CD4-positive, alpha-beta T cell (primary cell): ENCODE results near the gene TSR3. TPM values are rescaled to one million over a fixed set of nuclear protein-coding genes. Genes with fewer than 3 reads are reported as not detected.

ENCODE experiments used
- ATAC-seq: fragments of 200-7000 bp; cut with Tn5 transposase; one replicate; pipeline ENCODE4 v1.10.0; 2022; ENCODE audit warnings: mild to moderate bottlenecking; ENCODE audit not compliant: poor library complexity
- CTCF ChIA-PET: fragments of 350-600 bp; sonication (Branson Sonifier 250); formaldehyde crosslinking; loops from one replicate; lab custom pipeline; 2021; ENCODE audit warnings: antibody characterized with exemption, inconsistent platforms; lab: Charles Lee
- POLR2A ChIA-PET: fragments of 350-600 bp; sonication (Branson Sonifier 250); formaldehyde crosslinking; loops from one replicate; lab custom pipeline; 2021; ENCODE audit warnings: antibody characterized with exemption, inconsistent platforms; lab: Charles Lee
- DNase-seq, 14 experiments: peaks; one replicate each; pipeline ENCODE4 v3.0.0-alpha.2; 2013 to 2020; ENCODE audit warnings: mixed read lengths in 2 of 14
- H3K27ac ChIP-seq, 2 donors: one replicate each; pipeline versions ENCODE4 v1.5.1 to v1.7.0; 2013; ENCODE audit warnings: low read length in 2 of 2, low read depth in 1 of 2, mild to moderate bottlenecking in 1 of 2
- H3K27me3 ChIP-seq, 2 experiments: 1 replicate in 1 of 2; 2 replicates in 1 of 2; pipeline versions ENCODE4 v1.6.1 to v1.7.0; 2013; ENCODE audit warnings: low read length in 2 of 2, control low read depth in 1 of 2, mild to moderate bottlenecking in 1 of 2, moderate library complexity in 1 of 2; ENCODE audit not compliant: insufficient read depth in 2 of 2, control insufficient read depth in 1 of 2
- H3K36me3 ChIP-seq: one replicate; pipeline ENCODE4 v1.6.1; 2013; ENCODE audit warnings: low read length, control low read depth; ENCODE audit not compliant: insufficient read depth
- H3K4me1 ChIP-seq: one replicate; pipeline ENCODE4 v1.6.1; 2013; ENCODE audit warnings: low read length, control low read depth; ENCODE audit not compliant: insufficient read depth
- H3K4me3 ChIP-seq: one replicate; pipeline ENCODE4 v1.5.1; 2013; ENCODE audit warnings: mild to moderate bottlenecking, low read length, moderate library complexity
- H3K9me3 ChIP-seq, 2 experiments: 1 replicate in 1 of 2; 2 replicates in 1 of 2; pipeline versions ENCODE4 v1.6.1 to v1.7.0; 2013; ENCODE audit warnings: low read length in 2 of 2, mild to moderate bottlenecking in 2 of 2, control low read depth in 1 of 2, moderate library complexity in 1 of 2; ENCODE audit not compliant: control insufficient read depth in 1 of 2, insufficient read depth in 1 of 2
- H3K27ac Mint-ChIP-seq: one replicate; pipeline ENCODE4 v1.8.0; 2020; ENCODE audit warnings: mixed read lengths
- H3K27me3 Mint-ChIP-seq: one replicate; pipeline ENCODE4 v1.8.0; 2021; ENCODE audit warnings: mixed read lengths
- H3K36me3 Mint-ChIP-seq: one replicate; pipeline ENCODE4 v1.8.0; 2021; ENCODE audit warnings: low read depth, mixed read lengths
- H3K4me1 Mint-ChIP-seq: one replicate; pipeline ENCODE4 v1.8.0; 2021; ENCODE audit warnings: low read depth, mixed read lengths
- H3K4me3 Mint-ChIP-seq: one replicate; pipeline ENCODE4 v1.8.0; 2020; ENCODE audit warnings: mild to moderate bottlenecking, mixed read lengths
- H3K9me3 Mint-ChIP-seq: one replicate; pipeline ENCODE4 v1.8.0; 2020; ENCODE audit warnings: mixed read lengths
- CTCF ChIP-seq: fragments of 200-600 bp; IDR thresholded peaks from one replicate; pipeline ENCODE4 v1.8.0; 2022; ENCODE audit warnings: antibody characterized with exemption, mild to moderate bottlenecking
- intact Hi-C, 2 experiments: fragments of 100-400 bp; cut with DNase I in 1 of 2; cut with micrococcal nuclease in 1 of 2; formaldehyde crosslinking; loops; one replicate each; pipeline versions ENCODE4 v1.15.1 to v1.9.0; 2023 to 2025; cut with DNase I, micrococcal nuclease
- total RNA-seq, 174 experiments: library from RNA in 2 of 174; stranded (reverse) in 2 of 174; gene quantifications; one replicate each; pipeline ENCODE4 v1.2.3 and lab custom pipeline; 2021 to 2026

Gene TSR3
- total RNA-seq, 2 experiments from 2014 or later = 19.9 to 21.4 TPM

DNA sequence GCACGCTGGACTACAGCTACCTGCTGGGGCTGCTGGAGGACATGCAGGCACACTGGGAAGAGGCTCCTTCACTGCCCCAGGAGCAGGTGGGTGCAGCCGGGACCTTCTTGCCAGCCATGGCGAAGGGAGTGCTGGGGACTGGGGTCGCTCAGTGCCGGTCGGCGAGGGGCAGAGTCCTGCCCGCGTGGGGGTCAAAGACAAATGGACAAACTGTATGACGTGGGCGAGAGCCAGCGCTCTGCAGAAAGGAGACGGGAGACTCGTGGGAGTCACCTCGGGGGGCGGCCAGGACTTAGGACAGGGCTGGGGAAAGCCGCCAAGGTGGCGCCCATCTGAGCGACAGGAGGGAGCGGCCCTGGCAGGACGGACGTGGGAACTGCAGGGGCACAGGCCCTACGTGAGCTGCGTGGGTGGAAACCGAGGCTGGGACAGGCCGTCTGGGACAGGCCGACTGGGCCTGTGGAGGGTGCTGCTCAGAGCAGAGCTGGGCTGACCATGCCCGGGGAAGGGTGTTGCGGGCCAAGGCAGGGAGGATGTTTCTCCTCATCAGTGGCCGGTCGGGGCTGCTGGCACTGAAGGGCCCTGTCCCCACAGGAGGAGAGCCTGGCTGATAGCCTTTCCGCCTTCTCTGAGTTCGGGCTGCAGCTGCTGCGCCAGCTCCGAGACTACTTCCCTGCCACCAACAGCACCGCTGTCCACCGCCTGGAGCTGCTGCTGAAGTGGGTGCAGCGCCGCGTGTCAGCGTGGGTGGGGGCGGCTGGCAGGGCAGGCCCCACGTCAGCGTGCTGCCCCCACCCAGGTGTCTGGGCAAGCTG lies 8.0 kb downstream of the TSR3 start:
- H3K27ac ChIP-seq = peak overlapping the region in 1 of 2 donors; percentile 29
- no peaks in the 10 kb centered on the region for H3K27me3 ChIP-seq
- Mint-ChIP-seq H3K27me3 (no peaks in the 10 kb centered on the region), H3K4me3 (peak overlapping the region; percentile 66), H3K4me1 (peaks cover 13% of the 10 kb centered on the region), H3K9me3 (no peaks in the 10 kb centered on the region), H3K27ac (peak overlapping the region; percentile 50), H3K36me3 (peaks cover 6% of the 10 kb centered on the region)
- CTCF ChIA-PET = interaction anchor here (0.9 to 1.5 kb wide), 3 partner anchors 11 to 77 kb away, joined by 3 to 5 read pairs (median 4); partner anchors contain the start of genes BAIAP3 and UQCC4
- H3K36me3 ChIP-seq = peaks cover 12% of the 10 kb centered on the region
- H3K4me3 ChIP-seq = peak overlapping the region; percentile 26
- POLR2A ChIA-PET = interaction anchor here (1.1 to 3.1 kb wide), 8 partner anchors 8 to 439 kb away, joined by 3 to 24 read pairs (median 7); partner anchors contain the start of genes GNPTG, MAPK8IP3, NUBP2 and SPSB3
- H3K9me3 ChIP-seq = no peaks in the 10 kb centered on the region
- ATAC-seq (no peak), DNase-seq (peak in 2 of 14 experiments; percentile 39 to 54)
- intact Hi-C loops = loop anchor here (2.0 kb wide), 2 partner anchors 33 to 35 kb away; partner anchors contain the start of gene UBE2I (in 1 of the 2)
- H3K4me1 ChIP-seq = peaks cover 26% of the 10 kb centered on the region
- TF ChIP-seq CTCF = no peak

GRCh38 chr16:1342526-1343427 lies 8.9 kb downstream of the TSR3 start:
- Mint-ChIP-seq H3K27ac (peak overlapping the region; percentile 50), H3K4me1 (peaks cover 13% of the 10 kb centered on the region), H3K27me3 (no peaks in the 10 kb centered on the region), H3K4me3 (peak overlapping the region; percentile 66), H3K9me3 (no peaks in the 10 kb centered on the region), H3K36me3 (peaks cover 4% of the 10 kb centered on the region)
- ChIA-PET POLR2A (interaction anchor here (1.1 to 3.1 kb wide), 9 partner anchors 8 to 440 kb away, joined by 3 to 24 read pairs (median 6); partner anchors contain the start of genes GNPTG, MAPK8IP3, NUBP2 and SPSB3), CTCF (interaction anchor here (0.9 to 1.5 kb wide), 3 partner anchors 10 to 78 kb away, joined by 3 to 5 read pairs (median 4); partner anchors contain the start of genes BAIAP3 and UQCC4)
- Histone ChIP-seq H3K9me3 (no peaks in the 10 kb centered on the region), H3K4me1 (peaks cover 26% of the 10 kb centered on the region), H3K27ac (peak overlapping the region in 1 of 2 donors; percentile 29), H3K36me3 (peaks cover 4% of the 10 kb centered on the region), H3K4me3 (peak overlapping the region; percentile 53), H3K27me3 (no peaks in the 10 kb centered on the region)
- DNase-seq (peak; percentile 92 to 99 (median 96)), ATAC-seq (peak; percentile 93)
- intact Hi-C loops = loop anchor here (2.0 kb wide), 2 partner anchors 32 to 34 kb away; partner anchors contain the start of gene UBE2I (in 1 of the 2)
- no peak for TF ChIP-seq CTCF
